ENCODE results near the gene NR3C2.

Gene NR3C2

GRCh38 chr4:148062301-148062950, 379.8 kb downstream of the NR3C2 start:
- ATAC-seq, result no peak
- TF ChIP-seq, protein P1, sequence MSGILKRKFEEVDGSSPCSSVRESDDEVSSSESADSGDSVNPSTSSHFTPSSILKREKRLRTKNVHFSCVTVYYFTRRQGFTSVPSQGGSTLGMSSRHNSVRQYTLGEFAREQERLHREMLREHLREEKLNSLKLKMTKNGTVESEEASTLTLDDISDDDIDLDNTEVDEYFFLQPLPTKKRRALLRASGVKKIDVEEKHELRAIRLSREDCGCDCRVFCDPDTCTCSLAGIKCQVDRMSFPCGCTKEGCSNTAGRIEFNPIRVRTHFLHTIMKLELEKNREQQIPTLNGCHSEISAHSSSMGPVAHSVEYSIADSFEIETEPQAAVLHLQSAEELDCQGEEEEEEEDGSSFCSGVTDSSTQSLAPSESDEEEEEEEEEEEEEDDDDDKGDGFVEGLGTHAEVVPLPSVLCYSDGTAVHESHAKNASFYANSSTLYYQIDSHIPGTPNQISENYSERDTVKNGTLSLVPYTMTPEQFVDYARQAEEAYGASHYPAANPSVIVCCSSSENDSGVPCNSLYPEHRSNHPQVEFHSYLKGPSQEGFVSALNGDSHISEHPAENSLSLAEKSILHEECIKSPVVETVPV (CRISPR knock-in tag; IDR thresholded peaks at IDR 0.05), result no peak
- TF ChIP-seq TCF4 (CRISPR knock-in tag; IDR thresholded peaks at IDR 0.05; ENCODE audit: borderline replicate concordance) (no peak), TOX (CRISPR knock-in tag; IDR thresholded peaks at IDR 0.05; ENCODE audit: borderline replicate concordance) (no peak), CSDC2 (CRISPR knock-in tag; IDR thresholded peaks at IDR 0.05) (no peak), ZFP3 (CRISPR knock-in tag; IDR thresholded peaks at IDR 0.05) (no peak), ESRRG (CRISPR knock-in tag; IDR thresholded peaks at IDR 0.05) (no peak), SNAI2 (CRISPR knock-in tag; IDR thresholded peaks at IDR 0.05) (no peak), ZNF565 (CRISPR knock-in tag; conservative IDR thresholded peaks at IDR 0.05; ENCODE audit: low read depth) (no peak), ARNTL (CRISPR knock-in tag; IDR thresholded peaks at IDR 0.05; ENCODE audit: borderline replicate concordance, low read depth) (no peak), BACH2 (CRISPR knock-in tag; IDR thresholded peaks at IDR 0.05; ENCODE audit: borderline replicate concordance) (no peak), ZNF8 (CRISPR knock-in tag; IDR thresholded peaks at IDR 0.05) (no peak), PATZ1 (CRISPR knock-in tag; IDR thresholded peaks at IDR 0.05; ENCODE audit: borderline replicate concordance) (no peak)
- TF ChIP-seq, protein P2, sequence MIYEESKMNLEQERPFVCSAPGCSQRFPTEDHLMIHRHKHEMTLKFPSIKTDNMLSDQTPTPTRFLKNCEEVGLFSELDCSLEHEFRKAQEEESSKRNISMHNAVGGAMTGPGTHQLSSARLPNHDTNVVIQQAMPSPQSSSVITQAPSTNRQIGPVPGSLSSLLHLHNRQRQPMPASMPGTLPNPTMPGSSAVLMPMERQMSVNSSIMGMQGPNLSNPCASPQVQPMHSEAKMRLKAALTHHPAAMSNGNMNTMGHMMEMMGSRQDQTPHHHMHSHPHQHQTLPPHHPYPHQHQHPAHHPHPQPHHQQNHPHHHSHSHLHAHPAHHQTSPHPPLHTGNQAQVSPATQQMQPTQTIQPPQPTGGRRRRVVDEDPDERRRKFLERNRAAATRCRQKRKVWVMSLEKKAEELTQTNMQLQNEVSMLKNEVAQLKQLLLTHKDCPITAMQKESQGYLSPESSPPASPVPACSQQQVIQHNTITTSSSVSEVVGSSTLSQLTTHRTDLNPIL (CRISPR knock-in tag; IDR thresholded peaks at IDR 0.05; ENCODE audit: low read depth), result no peak

DNA sequence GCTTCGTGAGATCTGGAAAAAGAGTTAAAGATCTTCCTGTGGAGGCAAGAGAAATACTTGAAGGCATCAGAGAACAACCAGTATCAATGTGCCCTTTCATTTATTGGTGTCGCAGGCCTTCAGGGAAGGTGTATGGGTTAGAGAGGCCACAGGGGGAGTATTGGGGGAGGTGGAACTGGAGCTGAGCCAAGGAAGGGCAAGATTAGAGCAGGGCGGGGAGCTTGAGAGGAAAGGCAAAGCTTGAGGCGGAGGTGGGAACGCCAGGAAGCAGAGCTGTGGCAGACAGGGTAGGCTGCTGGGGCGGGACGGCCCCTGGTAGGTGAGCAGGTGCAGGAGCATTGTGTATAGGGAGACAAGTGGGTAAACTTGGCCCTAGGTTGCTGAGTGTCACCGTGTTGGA, 380.4 kb downstream of the NR3C2 start:
- ATAC-seq, result no peak
- TF ChIP-seq ZFP30 (CRISPR knock-in tag; IDR thresholded peaks at IDR 0.05) (no peak), PPARA (CRISPR knock-in tag; IDR thresholded peaks at IDR 0.05; ENCODE audit: borderline replicate concordance) (no peak), ISL1 (CRISPR knock-in tag; IDR thresholded peaks at IDR 0.05) (no peak), TOX (CRISPR knock-in tag; IDR thresholded peaks at IDR 0.05; ENCODE audit: borderline replicate concordance) (no peak), ARNTL (CRISPR knock-in tag; IDR thresholded peaks at IDR 0.05; ENCODE audit: borderline replicate concordance, low read depth) (no peak), BACH2 (CRISPR knock-in tag; IDR thresholded peaks at IDR 0.05; ENCODE audit: borderline replicate concordance) (no peak)

GRCh38 chr4:148061141-148061481, 381.1 kb downstream of the NR3C2 start:
- no peak for ATAC-seq
- no peak for TF ChIP-seq PATZ1 (CRISPR knock-in tag; IDR thresholded peaks at IDR 0.05; ENCODE audit: borderline replicate concordance)
- TF ChIP-seq TSHZ2 (CRISPR knock-in tag; IDR thresholded peaks at IDR 0.05), result no peak
- TF ChIP-seq ZNF8 (CRISPR knock-in tag; IDR thresholded peaks at IDR 0.05), result no peak
- TF ChIP-seq, protein P2 (CRISPR knock-in tag; IDR thresholded peaks at IDR 0.05; ENCODE audit: low read depth), result no peak
- no peak for TF ChIP-seq ZFP3 (CRISPR knock-in tag; IDR thresholded peaks at IDR 0.05)
- no peak for TF ChIP-seq ZFP30 (CRISPR knock-in tag; IDR thresholded peaks at IDR 0.05)
- no peak for TF ChIP-seq ZNF70 (CRISPR knock-in tag; IDR thresholded peaks at IDR 0.05)
- TF ChIP-seq CSDC2 (CRISPR knock-in tag; IDR thresholded peaks at IDR 0.05), result no peak
- TF ChIP-seq ARNTL (CRISPR knock-in tag; IDR thresholded peaks at IDR 0.05; ENCODE audit: borderline replicate concordance, low read depth), result no peak
- TF ChIP-seq, protein P1 (CRISPR knock-in tag; IDR thresholded peaks at IDR 0.05), result no peak
- no peak for TF ChIP-seq OSR1 (CRISPR knock-in tag; IDR thresholded peaks at IDR 0.05)
- no peak for TF ChIP-seq TOX (CRISPR knock-in tag; IDR thresholded peaks at IDR 0.05; ENCODE audit: borderline replicate concordance)
- no peak for TF ChIP-seq SNAI2 (CRISPR knock-in tag; IDR thresholded peaks at IDR 0.05)
- TF ChIP-seq ESRRG (CRISPR knock-in tag; IDR thresholded peaks at IDR 0.05), result no peak
- no peak for TF ChIP-seq RARB (CRISPR knock-in tag; IDR thresholded peaks at IDR 0.05)
- TF ChIP-seq BACH2 (CRISPR knock-in tag; IDR thresholded peaks at IDR 0.05; ENCODE audit: borderline replicate concordance), result no peak
- no peak for TF ChIP-seq ZC3H10 (CRISPR knock-in tag; IDR thresholded peaks at IDR 0.05)
- no peak for TF ChIP-seq PPARA (CRISPR knock-in tag; IDR thresholded peaks at IDR 0.05; ENCODE audit: borderline replicate concordance)
- TF ChIP-seq ISL1 (CRISPR knock-in tag; IDR thresholded peaks at IDR 0.05), result no peak
- no peak for TF ChIP-seq GLIS3 (CRISPR knock-in tag; IDR thresholded peaks at IDR 0.05)
